ENCODE measurements around the gene ACP7.

GRCh38 chr19:39154100-39154628, 70.0 kb downstream of the ACP7 start:
- TF ChIP-seq CTCF (IDR thresholded peaks at IDR 0.05) (no peak), POLR2A (IDR thresholded peaks at IDR 0.05) (no peak)
